Measurements from ENCODE around the gene ZNF175. TPM values are rescaled to one million over a fixed set of nuclear protein-coding genes. Genes with fewer than 3 reads are reported as not detected.

Gene ZNF175
- total RNA-seq, 1 donor from 2014 or later: 8.1 TPM

GRCh38 chr19:51572410-51572809 is 1.3 kb downstream of the ZNF175 start:
- H3K27ac ChIP-seq: no peak overlapping the region
- H3K27me3 ChIP-seq: peaks cover 15% of the 10 kb centered on the region
- H3K79me2 ChIP-seq (ENCODE audit: low read depth): peaks cover 11% of the 10 kb centered on the region
- H4K20me1 ChIP-seq (ENCODE audit: low read depth): no peaks in the 10 kb centered on the region
- H3K4me1 ChIP-seq: no peaks in the 10 kb centered on the region
- no peak for DNase-seq (ENCODE audit: low spot score)
- no peak overlapping the region for H2AFZ ChIP-seq (replicated peaks)
- Mint-ChIP-seq H3K36me3 (peaks cover 6% of the 10 kb centered on the region), H3K27me3 (ENCODE audit: insufficient read depth, low read depth) (no peaks in the 10 kb centered on the region), H3K4me1 (peaks cover 14% of the 10 kb centered on the region), H3K9me3 (no peaks in the 10 kb centered on the region), H3K4me3 (peak overlapping the region; percentile 93), H3K27ac (no peak overlapping the region)
- peak overlapping the region; percentile 80 for H3K4me2 ChIP-seq
- TF ChIP-seq EZH2phosphoT487 (IDR thresholded peaks at IDR 0.05) (no peak), EZH2 (IDR thresholded peaks at IDR 0.05) (no peak), CTCF (IDR thresholded peaks at IDR 0.05) (no peak)
- H3F3A ChIP-seq (ENCODE audit: low read depth): no peaks in the 10 kb centered on the region
- H3K9me3 ChIP-seq (ENCODE audit: low read depth): no peaks in the 10 kb centered on the region
- peak overlapping the region; percentile 56 for H3K4me3 ChIP-seq
- H3K36me3 ChIP-seq: no peaks in the 10 kb centered on the region
- H3K9ac ChIP-seq: no peak overlapping the region

DNA sequence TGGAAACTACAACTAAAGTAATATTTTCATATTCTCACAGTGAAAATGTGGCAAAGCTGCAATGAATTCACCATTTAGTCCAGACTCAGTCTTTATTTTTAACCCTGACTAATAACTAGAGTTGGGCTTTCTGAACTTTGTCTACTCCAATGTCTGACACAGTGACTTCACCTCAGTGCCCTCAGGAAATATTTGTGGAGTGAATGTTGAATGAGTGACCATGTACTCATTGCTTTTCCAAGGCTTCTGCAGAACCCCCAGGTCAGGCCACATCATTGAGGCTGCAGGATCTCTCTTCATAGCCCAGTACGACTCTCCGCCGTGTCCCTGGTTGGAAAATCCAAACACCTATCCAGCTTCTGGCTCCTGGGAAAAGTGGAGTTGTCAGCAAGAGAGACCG is 1.8 kb downstream of the ZNF175 start:
- Histone ChIP-seq H3K36me3 (no peaks in the 10 kb centered on the region), H3K4me1 (no peaks in the 10 kb centered on the region), H3K9me3 (ENCODE audit: low read depth) (no peaks in the 10 kb centered on the region), H2AFZ (replicated peaks) (no peak overlapping the region), H3K4me2 (no peak overlapping the region), H3K9ac (no peak overlapping the region), H3K27me3 (peaks cover 12% of the 10 kb centered on the region), H3K4me3 (no peak overlapping the region), H3K79me2 (ENCODE audit: low read depth) (peaks cover 11% of the 10 kb centered on the region), H4K20me1 (ENCODE audit: low read depth) (no peaks in the 10 kb centered on the region), H3K27ac (no peak overlapping the region), H3F3A (ENCODE audit: low read depth) (no peaks in the 10 kb centered on the region)
- Mint-ChIP-seq H3K27ac (no peak overlapping the region), H3K4me3 (no peak overlapping the region), H3K4me1 (peaks cover 14% of the 10 kb centered on the region), H3K27me3 (ENCODE audit: insufficient read depth, low read depth) (no peaks in the 10 kb centered on the region), H3K9me3 (no peaks in the 10 kb centered on the region), H3K36me3 (peaks cover 6% of the 10 kb centered on the region)
- no peak for DNase-seq (ENCODE audit: low spot score)
- TF ChIP-seq CTCF (IDR thresholded peaks at IDR 0.05) (no peak), EZH2 (IDR thresholded peaks at IDR 0.05) (no peak), EZH2phosphoT487 (IDR thresholded peaks at IDR 0.05) (no peak)

GRCh38 chr19:51573331-51573730 is 2.2 kb downstream of the ZNF175 start:
- Mint-ChIP-seq H3K9me3 (no peaks in the 10 kb centered on the region), H3K27me3 (ENCODE audit: insufficient read depth, low read depth) (no peaks in the 10 kb centered on the region), H3K4me1 (peaks cover 14% of the 10 kb centered on the region), H3K27ac (no peak overlapping the region), H3K36me3 (peaks cover 6% of the 10 kb centered on the region), H3K4me3 (no peak overlapping the region)
- H3K9ac ChIP-seq: no peak overlapping the region
- H3K4me1 ChIP-seq: no peaks in the 10 kb centered on the region
- no peak overlapping the region for H3K4me3 ChIP-seq
- no peak overlapping the region for H2AFZ ChIP-seq (replicated peaks)
- no peaks in the 10 kb centered on the region for H3F3A ChIP-seq (ENCODE audit: low read depth)
- no peak for DNase-seq (ENCODE audit: low spot score)
- H3K9me3 ChIP-seq (ENCODE audit: low read depth): no peaks in the 10 kb centered on the region
- H3K27ac ChIP-seq: no peak overlapping the region
- H3K79me2 ChIP-seq (ENCODE audit: low read depth): peaks cover 11% of the 10 kb centered on the region
- H3K27me3 ChIP-seq: peaks cover 10% of the 10 kb centered on the region
- H3K36me3 ChIP-seq: no peaks in the 10 kb centered on the region
- H3K4me2 ChIP-seq: no peak overlapping the region
- TF ChIP-seq CTCF (IDR thresholded peaks at IDR 0.05) (no peak), EZH2phosphoT487 (IDR thresholded peaks at IDR 0.05) (no peak), EZH2 (IDR thresholded peaks at IDR 0.05) (no peak)
- H4K20me1 ChIP-seq (ENCODE audit: low read depth): no peaks in the 10 kb centered on the region
